HG02938 (cell line): ENCODE measurements around the gene BTG4.

Source experiments
- ATAC-seq: cut with Tn5 transposase; IDR thresholded peaks from one replicate; pipeline ENCODE4 v1.9.1; 2021; ENCODE audit warnings: mild to moderate bottlenecking, moderate library complexity; ENCODE audit not compliant: unreplicated experiment

BTG4 gene

DNA sequence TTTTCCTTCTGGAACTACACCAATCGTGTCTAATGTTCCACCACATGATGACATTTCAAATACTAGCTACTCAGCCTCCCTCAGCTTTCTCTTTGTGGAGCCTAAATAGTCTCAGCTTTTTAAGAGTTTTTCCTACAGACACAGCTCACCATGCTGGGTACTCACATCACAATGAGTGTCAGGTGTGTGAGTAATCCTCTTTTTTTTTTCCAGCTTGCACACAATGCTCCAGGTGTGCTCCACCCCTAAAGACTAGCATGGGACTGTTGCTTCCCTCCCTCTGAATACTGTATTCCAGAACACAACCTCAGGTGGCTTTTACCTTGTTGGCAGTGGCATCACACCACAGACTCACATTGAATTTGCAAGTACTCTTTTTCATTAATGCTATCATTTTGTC lies 11.7 kb downstream of the BTG4 start:
- ATAC-seq, result no peak

GRCh38 chr11:111499483-111499882 lies 12.7 kb downstream of the BTG4 start:
- ATAC-seq, result no peak

DNA sequence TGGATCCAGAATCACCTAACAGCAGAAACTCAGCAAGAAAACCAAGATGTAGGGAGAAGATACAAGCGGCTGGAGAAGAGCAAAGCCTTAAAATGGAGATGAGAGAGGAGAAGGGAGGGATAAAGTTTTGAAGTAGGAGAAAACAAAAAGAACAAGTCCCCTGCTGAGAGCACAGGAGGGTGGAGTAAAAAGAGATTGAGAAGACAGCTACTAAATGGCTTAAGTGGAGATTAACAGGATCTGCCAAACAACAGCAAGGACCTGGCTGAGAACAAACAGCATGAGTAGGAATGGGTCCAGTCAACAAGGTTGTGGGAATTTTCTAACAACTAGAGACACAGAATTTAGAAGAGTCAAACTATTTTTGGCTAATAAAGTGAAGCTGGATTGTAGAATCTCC lies 18.1 kb downstream of the BTG4 start:
- ATAC-seq, result no peak

- no peak for ATAC-seq
These were observed 21.7 kb downstream of the BTG4 start for GRCh38 chr11:111490496-111490895.

GRCh38 chr11:111483431-111483830 lies 28.8 kb downstream of the BTG4 start:
- no peak for ATAC-seq

- ATAC-seq, result no peak
These were observed 32.5 kb downstream of the BTG4 start for GRCh38 chr11:111479666-111480065.

DNA sequence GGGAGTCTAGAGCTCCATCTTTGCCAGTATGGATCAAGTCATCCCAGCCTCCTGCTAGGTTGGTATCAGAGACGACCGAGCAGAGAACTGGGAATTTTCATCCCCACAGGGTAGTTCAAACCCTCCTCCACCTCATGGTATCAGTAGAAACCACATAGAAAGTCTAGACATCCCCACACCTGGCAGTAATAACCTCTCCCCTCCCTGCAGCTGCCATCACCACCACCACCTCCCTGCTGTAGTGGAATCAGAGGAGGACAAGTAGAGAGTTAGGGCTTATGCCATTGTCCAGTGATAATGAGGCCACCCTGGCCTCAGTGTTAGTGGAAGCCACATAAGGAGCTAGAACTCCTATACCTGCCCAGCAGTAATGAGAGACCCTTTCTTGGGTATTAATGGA lies 34.3 kb downstream of the BTG4 start:
- no peak for ATAC-seq

- ATAC-seq, result no peak
These were observed 35.2 kb downstream of the BTG4 start for GRCh38 chr11:111476956-111477355.

GRCh38 chr11:111476366-111476765 lies 35.8 kb downstream of the BTG4 start:
- ATAC-seq, result no peak

- no peak for ATAC-seq
These were observed 37.8 kb downstream of the BTG4 start for GRCh38 chr11:111474432-111474831.

DNA sequence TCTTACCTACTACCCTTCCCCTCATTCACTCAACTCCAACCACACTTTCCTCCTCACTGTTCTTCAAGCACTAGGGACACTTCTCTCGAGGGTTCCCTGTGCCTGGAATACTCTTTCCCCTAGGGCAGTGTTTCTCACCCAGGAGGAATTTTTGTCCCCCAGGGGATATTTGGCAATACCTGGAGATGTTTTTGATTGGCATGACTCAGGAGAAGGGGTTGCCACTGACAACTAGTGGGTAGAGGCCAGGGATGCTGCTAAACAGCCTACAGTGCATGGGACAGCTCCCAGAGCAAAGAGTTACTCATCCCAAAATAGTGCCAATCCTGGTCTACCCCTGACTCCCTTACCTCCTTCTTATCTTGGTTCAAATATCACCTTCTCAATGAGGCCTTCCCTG lies 40.0 kb downstream of the BTG4 start:
- ATAC-seq, result no peak

DNA sequence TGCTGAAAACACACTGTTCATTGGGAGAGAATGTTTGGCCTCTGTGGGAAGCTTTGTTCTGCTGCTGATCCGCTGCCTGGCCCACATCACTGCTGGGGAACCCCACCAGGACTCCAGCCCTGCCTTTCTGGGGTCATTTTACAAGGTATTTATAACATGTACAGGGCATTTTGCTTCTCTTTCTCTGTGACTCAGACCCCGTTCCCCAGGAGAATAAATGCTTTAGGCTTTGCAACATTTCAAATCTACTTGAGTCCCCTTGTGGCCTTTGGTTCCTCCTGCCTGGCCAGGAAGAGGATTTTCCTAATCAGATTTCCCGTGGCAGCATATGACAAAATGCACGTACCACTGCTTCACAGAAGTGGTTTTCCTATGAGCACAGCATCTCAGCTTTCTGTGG lies 43.0 kb downstream of the BTG4 start:
- ATAC-seq, result no peak

DNA sequence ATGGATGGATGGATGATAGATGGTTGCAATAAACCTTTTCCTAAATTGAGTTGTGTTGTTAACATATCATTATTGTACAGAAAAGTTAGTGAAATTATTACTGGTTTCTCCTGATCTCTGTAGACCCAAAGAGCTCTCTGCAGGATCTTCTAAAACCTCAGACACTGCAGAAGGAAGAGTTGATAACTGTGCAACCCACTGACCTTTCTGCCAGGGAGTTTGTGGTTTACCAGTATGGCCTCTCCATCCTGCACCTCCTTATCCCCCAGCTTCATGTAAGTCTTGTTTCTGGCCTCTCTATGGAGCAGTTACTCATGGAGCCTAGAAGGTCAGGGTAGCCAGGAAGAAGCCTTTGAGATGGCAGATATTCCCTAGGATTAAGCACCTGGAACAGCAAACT lies 45.6 kb downstream of the BTG4 start:
- no peak for ATAC-seq

DNA sequence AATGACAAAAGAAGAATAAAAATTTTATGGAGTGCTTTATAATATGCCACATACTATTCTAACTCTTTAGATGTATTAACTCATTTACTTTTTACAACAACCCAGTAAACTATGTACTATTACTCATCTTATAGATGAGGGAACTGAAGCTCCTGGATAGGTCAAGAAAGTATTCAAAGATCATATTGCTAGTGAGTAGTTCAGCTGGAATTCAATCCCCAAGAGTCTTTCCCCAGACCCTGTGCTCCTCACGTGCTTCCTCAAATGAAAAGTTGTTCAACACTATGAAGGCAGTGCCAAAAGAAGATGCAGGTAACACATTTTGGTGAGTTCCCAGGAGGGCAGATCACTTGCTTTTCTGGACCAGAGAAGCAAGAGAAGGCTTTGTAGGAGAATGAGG lies 46.8 kb downstream of the BTG4 start:
- no peak for ATAC-seq

- no peak for ATAC-seq
These were observed 48.9 kb downstream of the BTG4 start for GRCh38 chr11:111463276-111463675.

- no peak for ATAC-seq
These were observed 49.9 kb downstream of the BTG4 start for GRCh38 chr11:111462329-111462728.

DNA sequence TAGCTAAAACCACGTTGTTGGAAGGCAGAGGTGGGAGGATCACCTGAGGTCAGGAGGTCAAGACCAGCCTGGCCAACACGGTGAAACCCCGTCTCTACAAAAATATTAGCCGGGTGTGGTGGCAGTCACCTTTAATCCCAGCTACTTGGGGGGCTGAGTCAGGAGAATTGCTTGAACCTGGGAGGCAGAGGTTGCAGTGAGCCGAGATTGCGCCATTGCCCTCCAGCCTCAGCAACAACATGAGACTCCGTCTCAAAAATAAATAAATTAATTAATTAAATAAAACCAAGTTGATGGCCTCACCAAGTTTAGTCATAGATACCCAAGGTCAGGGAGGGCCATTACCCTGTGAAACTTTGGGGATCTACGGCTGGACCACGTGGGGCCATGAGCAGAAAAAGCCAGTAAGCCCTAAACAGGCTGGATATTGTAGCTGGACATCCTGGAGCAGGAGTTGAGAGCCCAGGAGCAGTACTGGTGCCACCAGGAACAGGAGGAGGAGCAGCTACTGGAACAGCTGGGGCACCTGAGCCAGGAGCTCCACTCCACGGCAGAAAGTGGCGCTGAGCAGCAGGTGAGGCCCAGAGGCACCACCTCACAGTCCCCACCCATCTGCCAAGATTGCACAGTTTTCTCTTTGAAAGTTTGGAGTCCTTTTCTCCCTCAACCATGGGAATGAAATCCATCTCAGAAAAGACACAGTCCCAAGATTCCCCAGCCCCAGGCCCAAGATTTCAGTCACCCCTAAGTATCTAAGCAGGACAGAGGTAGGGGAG lies 50.5 kb downstream of the BTG4 start:
- ATAC-seq, result no peak

GRCh38 chr11:111460856-111461255 lies 51.3 kb downstream of the BTG4 start:
- no peak for ATAC-seq

DNA sequence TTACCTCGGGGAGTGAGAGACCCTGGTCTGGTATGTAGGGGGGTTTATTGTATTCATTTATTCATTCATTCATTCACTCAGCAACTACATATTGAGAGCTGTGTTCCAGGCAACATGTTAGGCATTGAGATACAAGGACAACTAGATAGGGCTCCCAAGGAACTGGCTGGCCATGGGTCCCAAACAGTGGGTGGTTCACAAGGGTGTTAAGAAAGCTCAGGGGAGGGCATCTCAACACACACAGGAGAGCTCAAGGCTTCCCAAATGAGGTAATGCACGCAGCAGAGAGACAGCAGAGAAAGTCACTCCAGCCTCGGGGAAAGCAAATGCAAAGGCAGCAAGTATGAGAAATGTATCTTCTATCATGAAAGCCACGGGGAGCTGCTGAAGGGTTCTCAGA lies 51.8 kb downstream of the BTG4 start:
- no peak for ATAC-seq

DNA sequence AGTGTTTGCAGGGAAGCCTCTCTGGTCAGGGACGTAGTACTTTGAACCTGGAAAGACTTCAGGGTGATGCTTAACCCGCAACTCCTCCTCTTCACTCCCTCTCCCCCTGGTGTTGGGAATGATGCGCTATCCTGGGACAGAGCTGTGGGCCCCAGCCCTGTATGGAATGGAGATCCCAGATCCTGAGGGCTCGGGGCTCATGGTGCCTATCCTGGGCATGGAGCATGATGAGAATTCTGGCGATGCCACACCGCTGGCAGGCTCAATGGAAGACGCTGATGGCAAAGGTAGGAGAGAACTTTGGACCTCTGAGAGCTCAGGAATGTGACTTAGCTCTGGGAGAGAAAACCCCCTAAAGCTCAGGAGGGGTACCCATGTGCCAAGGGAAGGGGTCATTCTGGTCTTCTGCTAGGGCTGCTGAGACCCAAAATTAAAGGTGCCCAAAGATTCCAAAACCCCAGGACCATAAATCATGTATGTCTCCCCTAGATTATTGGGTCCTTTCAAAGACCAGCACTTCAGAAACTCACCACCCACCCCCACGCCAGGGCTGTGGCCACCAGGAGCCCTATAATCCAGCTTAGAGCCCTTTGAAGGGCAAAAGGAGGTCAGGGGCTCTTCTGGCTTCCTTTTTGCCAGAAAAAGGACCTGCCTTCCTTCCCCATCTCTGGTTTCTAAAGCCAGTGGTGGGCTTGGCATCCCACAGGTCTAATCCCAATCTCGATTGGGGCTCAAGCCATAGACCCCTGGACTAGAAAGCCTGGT lies 52.5 kb downstream of the BTG4 start:
- no peak for ATAC-seq

- ATAC-seq, result no peak
These were observed 54.3 kb downstream of the BTG4 start for GRCh38 chr11:111457731-111458368.
